Fibroblast of the aortic adventitia (primary cell): ENCODE results near the gene OAT. TPM values are rescaled to one million over a fixed set of nuclear protein-coding genes. Genes with fewer than 3 reads are reported as not detected.

ENCODE experiments used
- DNase-seq: peaks from one replicate; pipeline ENCODE4 v3.0.0-alpha.2; 2010; ENCODE audit warnings: low read depth
- H3K4me3 ChIP-seq: 2 replicates; pipeline ENCODE4 v1.5.1; 2011; ENCODE audit warnings: low read depth, mild to moderate bottlenecking, control low read depth, low read length, moderate library complexity
- total RNA-seq: library from RNA; depleted of rRNA; stranded (reverse); fragments of >200 nt; gene quantifications from 2 replicates; pipeline ENCODE4 v1.2.3, GENCODE V29; 2012; ENCODE audit warnings: low replicate concordance
- TF ChIP-seq, protein P1 (sequence below): IDR thresholded peaks from 2 replicates; pipeline ENCODE4 v1.5.1; 2011; ENCODE audit warnings: mild to moderate bottlenecking, low read length, control low read depth, inconsistent platforms; ENCODE audit not compliant: insufficient read depth

OAT gene
- total RNA-seq, 1 donor = 154 TPM

DNA sequence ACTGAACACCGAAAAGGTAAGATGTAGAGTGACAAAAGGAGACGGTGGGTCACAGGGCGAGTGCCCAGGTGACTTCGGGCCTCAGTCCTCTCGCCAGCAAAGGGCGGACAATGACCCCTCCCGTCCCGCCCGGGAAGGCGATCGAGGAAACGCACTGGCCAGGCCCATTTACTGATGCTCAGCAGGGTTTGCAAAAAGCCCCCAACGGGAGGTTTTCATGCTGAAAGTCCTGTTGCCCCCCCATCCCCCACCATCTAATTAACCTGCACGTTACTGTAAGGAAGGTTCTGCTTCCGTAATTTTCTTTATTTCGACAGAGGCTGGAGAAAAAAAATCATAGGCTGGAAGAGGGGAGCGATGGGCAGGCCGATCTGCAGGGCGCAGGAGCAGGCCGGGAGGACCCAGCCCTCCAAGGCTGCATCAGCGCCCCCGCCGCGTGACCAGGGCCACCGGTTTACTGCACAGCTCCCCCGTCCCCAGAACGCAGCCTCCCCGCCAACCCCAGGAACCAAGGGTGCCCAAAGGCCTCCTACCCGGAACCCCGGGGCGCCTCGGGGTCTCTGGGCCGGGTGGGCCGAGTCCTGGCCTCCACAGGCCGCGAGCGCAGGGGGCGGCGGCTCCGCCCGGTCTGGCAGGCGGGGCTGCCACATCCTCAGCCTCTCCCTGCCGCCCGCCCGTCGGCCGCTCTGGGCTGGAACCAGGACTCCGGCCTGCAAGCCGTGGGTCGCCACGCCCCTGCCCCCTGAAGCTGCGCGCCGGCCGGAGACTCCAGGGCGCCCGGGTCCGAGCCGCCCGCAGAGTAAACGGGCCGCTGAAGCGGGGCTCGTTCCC is 613 bp downstream of the OAT start:
- peak; percentile 59 for DNase-seq
- TF ChIP-seq, protein P1, sequence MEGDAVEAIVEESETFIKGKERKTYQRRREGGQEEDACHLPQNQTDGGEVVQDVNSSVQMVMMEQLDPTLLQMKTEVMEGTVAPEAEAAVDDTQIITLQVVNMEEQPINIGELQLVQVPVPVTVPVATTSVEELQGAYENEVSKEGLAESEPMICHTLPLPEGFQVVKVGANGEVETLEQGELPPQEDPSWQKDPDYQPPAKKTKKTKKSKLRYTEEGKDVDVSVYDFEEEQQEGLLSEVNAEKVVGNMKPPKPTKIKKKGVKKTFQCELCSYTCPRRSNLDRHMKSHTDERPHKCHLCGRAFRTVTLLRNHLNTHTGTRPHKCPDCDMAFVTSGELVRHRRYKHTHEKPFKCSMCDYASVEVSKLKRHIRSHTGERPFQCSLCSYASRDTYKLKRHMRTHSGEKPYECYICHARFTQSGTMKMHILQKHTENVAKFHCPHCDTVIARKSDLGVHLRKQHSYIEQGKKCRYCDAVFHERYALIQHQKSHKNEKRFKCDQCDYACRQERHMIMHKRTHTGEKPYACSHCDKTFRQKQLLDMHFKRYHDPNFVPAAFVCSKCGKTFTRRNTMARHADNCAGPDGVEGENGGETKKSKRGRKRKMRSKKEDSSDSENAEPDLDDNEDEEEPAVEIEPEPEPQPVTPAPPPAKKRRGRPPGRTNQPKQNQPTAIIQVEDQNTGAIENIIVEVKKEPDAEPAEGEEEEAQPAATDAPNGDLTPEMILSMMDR = peak; percentile 13
- H3K4me3 ChIP-seq = peak overlapping the region; percentile 77

DNA sequence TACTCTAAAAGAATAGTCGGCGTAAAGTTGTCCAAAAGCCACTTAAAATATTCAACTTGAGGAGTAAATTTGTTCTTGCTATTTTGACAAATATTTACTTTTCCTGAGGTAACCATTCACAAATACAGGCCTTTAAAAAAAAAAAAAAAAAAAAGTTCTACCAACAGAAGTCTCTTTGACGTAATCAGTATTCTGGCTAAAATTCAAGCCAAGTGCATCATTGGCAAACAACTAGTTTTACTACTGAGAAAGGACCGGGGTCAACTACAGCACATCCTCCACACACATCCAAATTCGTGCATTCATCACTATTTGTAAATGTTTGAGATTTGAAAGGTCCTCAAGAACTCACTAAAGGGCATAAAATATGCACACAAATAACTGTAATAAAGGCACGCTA is 2.0 kb downstream of the OAT start:
- TF ChIP-seq, protein P1 = no peak
- DNase-seq = peak; percentile 84
- peak overlapping the region; percentile 77 for H3K4me3 ChIP-seq

DNA sequence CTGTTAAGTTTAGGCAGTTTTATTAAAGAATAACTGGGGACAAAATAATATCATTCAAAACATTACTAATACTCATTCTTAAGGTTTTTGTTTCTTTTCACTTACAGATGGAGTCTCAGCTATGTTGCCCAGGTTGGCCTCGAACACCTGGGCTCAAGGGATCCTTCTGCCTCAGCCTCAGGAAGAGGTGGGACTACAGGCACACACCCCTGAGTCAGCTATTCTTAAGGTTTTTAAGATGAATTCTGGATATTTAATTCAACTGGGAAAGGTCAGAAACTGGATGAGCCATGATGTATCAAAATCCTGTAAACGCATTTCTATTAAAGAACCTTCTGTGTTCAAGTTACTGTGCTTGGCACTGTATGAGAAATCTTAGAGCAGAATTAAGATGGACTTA is 3.5 kb downstream of the OAT start:
- H3K4me3 ChIP-seq = no peak overlapping the region
- TF ChIP-seq, protein P1 = no peak
- peak; percentile 33 for DNase-seq

DNA sequence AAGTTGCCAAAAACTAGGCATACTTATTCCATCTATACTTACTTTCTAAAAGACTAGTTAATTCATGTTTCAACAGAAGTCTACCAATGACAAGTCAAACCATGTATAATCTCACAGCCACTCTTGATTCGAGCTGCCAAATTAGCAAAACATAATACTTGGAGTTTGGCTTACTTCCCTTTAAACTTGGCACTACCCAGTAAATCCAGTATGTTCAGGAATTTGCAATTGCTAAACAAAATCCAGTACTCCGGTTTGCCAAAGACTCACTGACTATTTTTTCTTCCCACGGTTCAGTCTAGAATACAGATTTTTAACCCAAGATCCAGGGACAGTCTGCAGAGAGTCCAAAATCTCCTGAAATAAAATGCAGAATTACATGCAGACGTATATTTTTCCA is 4.6 kb downstream of the OAT start:
- DNase-seq = peak; percentile 83
- TF ChIP-seq, protein P1 = no peak
- no peak overlapping the region for H3K4me3 ChIP-seq

DNA sequence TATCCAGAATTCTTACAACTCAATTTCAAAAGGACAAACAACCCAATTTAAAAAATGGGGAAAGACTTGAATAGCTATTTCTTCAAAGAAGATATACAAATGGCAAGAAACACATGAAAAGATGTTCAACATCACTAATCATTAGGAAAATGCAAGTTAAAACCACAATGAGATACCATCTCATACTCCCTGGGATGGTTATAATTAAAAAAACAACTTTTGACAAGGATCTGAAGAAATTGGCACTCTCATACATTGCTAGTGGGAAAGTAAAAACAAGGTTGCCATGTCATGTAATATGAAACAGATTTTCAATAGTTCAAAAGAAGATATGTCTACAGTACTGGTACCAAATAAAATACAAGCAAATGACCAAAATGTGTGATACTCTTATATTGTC is 9.0 kb downstream of the OAT start:
- no peak overlapping the region for H3K4me3 ChIP-seq
- DNase-seq = peak; percentile 38

DNA sequence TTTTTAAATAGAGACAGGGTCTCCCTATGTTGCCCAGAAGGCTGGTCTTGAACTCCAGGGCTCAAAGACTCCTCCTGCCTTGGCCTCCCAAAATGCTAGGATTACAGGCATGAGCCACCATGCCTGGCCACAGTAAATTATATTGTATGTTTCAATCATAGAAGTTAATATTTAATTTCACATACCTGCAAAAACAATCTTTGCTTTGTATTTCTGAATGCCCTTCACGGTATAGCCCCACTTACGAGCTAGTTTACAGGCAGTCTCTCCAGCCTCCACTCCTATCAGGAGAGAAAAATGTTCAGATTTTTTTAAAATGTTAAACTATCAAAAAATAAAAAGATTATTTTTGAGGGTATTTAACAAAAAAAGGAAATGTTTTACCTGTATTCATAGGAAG is 10.4 kb downstream of the OAT start:
- TF ChIP-seq, protein P1 = no peak

More for the DNA sequence above, 9.0 kb downstream of the OAT start:
- TF ChIP-seq, protein P1 = no peak

DNA sequence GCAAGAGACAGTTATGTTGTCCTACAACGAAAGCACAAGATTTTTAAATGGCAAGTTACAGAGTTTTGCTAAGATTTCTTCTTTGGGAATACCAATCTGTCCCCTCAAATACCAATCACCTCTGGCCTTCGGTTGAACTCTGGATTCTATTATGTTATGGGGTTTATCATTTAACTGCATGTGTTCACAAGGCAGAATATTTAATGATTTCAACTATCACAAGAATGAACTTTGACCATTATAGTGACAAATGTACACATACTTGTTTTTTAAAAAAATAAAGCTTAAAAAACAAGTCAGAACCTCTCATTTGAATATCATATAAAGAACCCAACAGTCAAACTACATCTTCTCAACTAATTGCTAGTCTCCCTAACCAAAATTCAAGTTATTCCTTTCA is 11.3 kb downstream of the OAT start:
- no peak overlapping the region for H3K4me3 ChIP-seq
- DNase-seq = no peak
- TF ChIP-seq, protein P1 = no peak

More for the DNA sequence above, 10.4 kb downstream of the OAT start:
- DNase-seq = no peak
- no peak overlapping the region for H3K4me3 ChIP-seq
